HepG2 (cell line): ENCODE measurements around the gene HOXA10. TPM values are rescaled to one million over a fixed set of nuclear protein-coding genes. Genes with fewer than 3 reads are reported as not detected.

ENCODE experiments used
- ATAC-seq: fragments of 200-7000 bp; cut with Tn5 transposase; 3 replicates; pipeline ENCODE4 v1.9.1; 2020; ENCODE audit warnings: mild to moderate bottlenecking, moderate library complexity
- BruUV-seq: library from RNA; stranded (reverse); fragments of 400-500 nt; replicated peaks from 2 replicates; lab custom pipeline; 2021; lab: Mats Ljungman, UMichigan
- CTCF ChIA-PET: fragments of 300-600 bp; formaldehyde crosslinking; extraction: SDS; loops from one replicate; lab custom pipeline; 2021; ENCODE audit warnings: low total read pairs, inconsistent platforms, low intra/inter-chr PET ratio; lab: Yijun Ruan, JAX
- POLR2A ChIA-PET: fragments of 350-600 bp; sonication (Branson Sonifier 250); formaldehyde crosslinking; loops from one replicate; lab custom pipeline; 2020; ENCODE audit warnings: antibody characterized with exemption, inconsistent platforms; lab: Yijun Ruan, JAX
- DNase-seq: peaks from one replicate; pipeline ENCODE4 v3.0.0-alpha.2; 2015; ENCODE audit warnings: low spot score
- FAIRE-seq: peaks from 3 replicates; lab custom pipeline; 2011; peaks lifted over from hg19 to GRCh38; lab: Jason Lieb, UNC
- H2AFZ ChIP-seq: one replicate; pipeline ENCODE4 v1.6.1; 2011; ENCODE audit warnings: low read length, inconsistent platforms
- H3K27ac ChIP-seq: fragments of 300-600 bp; 3 replicates; pipeline ENCODE4 v1.8.0; 2011; ENCODE audit warnings: mixed run types, mild to moderate bottlenecking, mixed read lengths, low read length, inconsistent platforms; ENCODE audit not compliant: insufficient read depth; ENCODE audit errors: extremely low read length
- H3K27me3 ChIP-seq, 2 experiments: fragments of 200-600 bp in 1 of 2; 2 replicates in 1 of 2; 3 replicates in 1 of 2; pipeline versions ENCODE4 v1.6.0 to v1.8.0; 2011; ENCODE audit warnings: low read length in 2 of 2, mild to moderate bottlenecking in 2 of 2, moderate library complexity in 2 of 2, inconsistent platforms in 1 of 2; ENCODE audit not compliant: insufficient read depth in 2 of 2, control insufficient read depth in 1 of 2
- H3K36me3 ChIP-seq, 2 experiments: fragments of 200-600 bp in 1 of 2; replicated peaks in 1 of 2; 2 replicates in 1 of 2; 3 replicates in 1 of 2; pipeline versions ENCODE4 v1.5.1 to v1.8.0; 2011; ENCODE audit warnings: low read length in 2 of 2, inconsistent platforms in 1 of 2; ENCODE audit not compliant: insufficient read depth in 2 of 2, control insufficient read depth in 1 of 2
- H3K4me1 ChIP-seq: 2 replicates; pipeline ENCODE4 v1.5.1; 2012; ENCODE audit warnings: low read length, inconsistent platforms; ENCODE audit not compliant: insufficient read depth
- H3K4me2 ChIP-seq: 2 replicates; pipeline ENCODE4 v1.6.0; 2011; ENCODE audit warnings: low read depth, low read length, inconsistent platforms
- H3K4me3 ChIP-seq, 3 experiments: fragments of 200-600 bp in 1 of 3; sonication (generic), shearing (Covaris generic) in 1 of 3; replicated peaks in 1 of 3; 2 replicates each; pipeline ENCODE4 v1.5.1; 2011 to 2016; ENCODE audit warnings: low read length in 3 of 3, inconsistent platforms in 2 of 3, low read depth in 2 of 3, mild to moderate bottlenecking in 2 of 3, control low read depth in 1 of 3, mixed read lengths in 1 of 3; ENCODE audit not compliant: insufficient read depth in 1 of 3
- H3K79me2 ChIP-seq: one replicate; pipeline ENCODE4 v1.6.1; 2011; ENCODE audit warnings: low read length, inconsistent platforms; ENCODE audit not compliant: insufficient read depth
- H3K9ac ChIP-seq: 2 replicates; pipeline ENCODE4 v1.6.0; 2011; ENCODE audit warnings: mild to moderate bottlenecking, low read depth, low read length, inconsistent platforms; ENCODE audit not compliant: insufficient read depth
- H3K9me3 ChIP-seq: 2 replicates; pipeline ENCODE4 v1.5.1; 2012; ENCODE audit warnings: mild to moderate bottlenecking, low read length
- H4K20me1 ChIP-seq: 2 replicates; pipeline ENCODE4 v1.6.0; 2011; ENCODE audit warnings: inconsistent platforms, mild to moderate bottlenecking, low read length, moderate library complexity; ENCODE audit not compliant: insufficient read depth
- ADNP ChIP-seq: sonication (generic); formaldehyde crosslinking; IDR thresholded peaks from 2 replicates; pipeline ENCODE4 v1.4.0; 2020; ENCODE audit warnings: missing genetic modification reagents
- CEBPB ChIP-seq: IDR thresholded peaks from 2 replicates; pipeline ENCODE4 v1.6.1; 2011; ENCODE audit warnings: low read depth, low read length, improper control_type of control experiment, borderline replicate concordance
- EED ChIP-seq: sonication (generic); formaldehyde crosslinking; IDR thresholded peaks from 2 replicates; pipeline ENCODE4 v1.5.0; 2020; ENCODE audit warnings: mild to moderate bottlenecking, missing genetic modification reagents
- HDAC6 ChIP-seq: fragments of 200-600 bp; sonication (generic); IDR thresholded peaks from 2 replicates; pipeline ENCODE4 v1.7.0; 2017; ENCODE audit warnings: mild to moderate bottlenecking, antibody characterized with exemption, low read length, low read depth
- ISL2 ChIP-seq: sonication (generic); formaldehyde crosslinking; IDR thresholded peaks from 2 replicates; pipeline ENCODE4 v1.5.0; 2020; ENCODE audit warnings: missing genetic modification reagents
- MEIS1 ChIP-seq: sonication (generic); formaldehyde crosslinking; IDR thresholded peaks from 2 replicates; pipeline ENCODE4 v1.9.0; 2021; ENCODE audit warnings: mild to moderate bottlenecking, missing genetic modification reagents, moderate library complexity, borderline replicate concordance
- RFXANK ChIP-seq: IDR thresholded peaks from 2 replicates; pipeline ENCODE4 v1.6.1; 2016
- SALL1 ChIP-seq: sonication (generic); formaldehyde crosslinking; IDR thresholded peaks from 2 replicates; pipeline ENCODE4 v1.8.0; 2022; ENCODE audit warnings: mild to moderate bottlenecking, missing genetic modification reagents
- STAG1 ChIP-seq: sonication (generic); formaldehyde crosslinking; IDR thresholded peaks from 2 replicates; pipeline ENCODE4 v1.4.0; 2020; ENCODE audit warnings: missing genetic modification reagents
- TCF7L2 ChIP-seq: IDR thresholded peaks from 2 replicates; pipeline ENCODE4 v1.6.1; 2011; ENCODE audit warnings: mild to moderate bottlenecking, low read depth, low read length, moderate library complexity
- ZBTB38 ChIP-seq: sonication (generic); formaldehyde crosslinking; IDR thresholded peaks from 2 replicates; pipeline ENCODE4 v1.5.1; 2020; ENCODE audit warnings: mild to moderate bottlenecking, missing genetic modification reagents
- ZNF317 ChIP-seq: sonication (generic); formaldehyde crosslinking; IDR thresholded peaks from 2 replicates; pipeline ENCODE4 v1.5.0; 2020; ENCODE audit warnings: mild to moderate bottlenecking, missing genetic modification reagents
- ZNF367 ChIP-seq: sonication (generic); formaldehyde crosslinking; IDR thresholded peaks from 2 replicates; pipeline ENCODE4 v1.4.0; 2020; ENCODE audit warnings: missing genetic modification reagents, borderline replicate concordance
- ZNF44 ChIP-seq: sonication (generic); formaldehyde crosslinking; IDR thresholded peaks from 2 replicates; pipeline ENCODE4 v1.5.1; 2020; ENCODE audit warnings: mild to moderate bottlenecking, missing genetic modification reagents
- ZNF605 ChIP-seq: sonication (generic); formaldehyde crosslinking; IDR thresholded peaks from 2 replicates; pipeline ENCODE4 v1.8.0; 2022; ENCODE audit warnings: mild to moderate bottlenecking, missing genetic modification reagents
- ZNF747 ChIP-seq: sonication (generic); formaldehyde crosslinking; IDR thresholded peaks from 2 replicates; pipeline ENCODE4 v1.8.1; 2023; ENCODE audit warnings: missing genetic modification reagents, mild to moderate bottlenecking, borderline replicate concordance
- ZNF839 ChIP-seq: sonication (generic); formaldehyde crosslinking; IDR thresholded peaks from 2 replicates; pipeline ENCODE4 v1.4.0; 2020; ENCODE audit warnings: missing genetic modification reagents, mild to moderate bottlenecking, borderline replicate concordance
- WGBS: methylation state at CpG from one replicate; pipeline ENCODE4 v1.1.6; 2017; ENCODE audit warnings: low lambda C conversion rate; 5-methylcytosine and 5-hydroxymethylcytosine counted together
- in situ Hi-C: cut with HindIII; loops from 2 replicates; pipeline ENCODE4 v1.10.0; 2017; ENCODE audit warnings: low pct_unique_long_range_greater_than_20kb; ENCODE audit not compliant: extremely low pct_ligation_motif_present
- intact Hi-C: fragments of 100-400 bp; cut with micrococcal nuclease; formaldehyde crosslinking; loops from one replicate; pipeline ENCODE4 v1.10.0; 2022; ENCODE audit not compliant: unreplicated experiment
- polyA plus RNA-seq, 8 experiments: library from polyadenylated mRNA; depleted of rRNA in 3 of 8; stranded (reverse) in 7 of 8; unstranded in 1 of 8; fragments of >200 nt; fragmentation: Illumina TruSeq in 4 of 8; extraction: Trizol in 4 of 8; gene quantifications; 2 replicates each; pipeline versions ENCODE4 v1.2.1 to v1.2.3, GENCODE V29; 2011 to 2016; ENCODE audit warnings: low read depth in 4 of 8, missing spikeins in 1 of 8, mixed read lengths in 1 of 8; ENCODE audit not compliant: insufficient read depth in 1 of 8
- total RNA-seq, 5 experiments: library from RNA; depleted of rRNA; stranded (reverse); fragments of >200 nt; fragmentation: Illumina TruSeq; extraction: Trizol; gene quantifications; 2 replicates each; pipeline ENCODE4 v1.2.3, GENCODE V29; 2016; ENCODE audit warnings: low read depth in 1 of 5
- TF ChIP-seq, protein P1 (sequence below): sonication (generic); formaldehyde crosslinking; IDR thresholded peaks from 2 replicates; pipeline ENCODE4 v1.4.0; 2020; ENCODE audit warnings: missing genetic modification reagents
- TF ChIP-seq, protein P2 (sequence below): sonication (generic); formaldehyde crosslinking; conservative IDR thresholded peaks from 2 replicates; pipeline ENCODE4 v1.4.0; 2020; ENCODE audit warnings: missing genetic modification reagents

Gene HOXA10
- total and polyA plus RNA-seq, 2 of the 13 experiments (the other 11 are each of a cell fraction or from before 2014, with no cell fraction given), result not detected

DNA sequence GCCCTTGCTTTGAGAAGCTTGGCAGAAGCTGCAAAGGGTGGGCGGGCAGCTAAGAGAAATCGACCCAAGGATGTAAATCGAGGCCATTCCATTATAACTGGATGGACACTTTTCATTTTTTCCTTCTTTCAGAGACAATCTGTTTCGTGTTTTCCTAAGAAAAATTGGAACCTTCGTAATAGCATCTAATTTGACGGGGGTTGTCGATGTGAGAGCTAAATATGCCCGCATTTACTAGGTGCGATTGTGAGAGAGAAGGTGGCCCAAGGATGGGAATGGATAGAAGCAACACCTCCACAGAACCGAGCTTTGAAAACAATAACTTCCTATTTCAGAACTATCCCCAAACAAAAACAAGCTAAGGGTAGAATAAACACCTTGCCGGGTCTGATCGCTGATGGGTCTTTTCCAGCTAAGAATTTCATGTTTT lies 42.7 kb downstream of the HOXA10 start (continued):
- TF ChIP-seq, protein P1, sequence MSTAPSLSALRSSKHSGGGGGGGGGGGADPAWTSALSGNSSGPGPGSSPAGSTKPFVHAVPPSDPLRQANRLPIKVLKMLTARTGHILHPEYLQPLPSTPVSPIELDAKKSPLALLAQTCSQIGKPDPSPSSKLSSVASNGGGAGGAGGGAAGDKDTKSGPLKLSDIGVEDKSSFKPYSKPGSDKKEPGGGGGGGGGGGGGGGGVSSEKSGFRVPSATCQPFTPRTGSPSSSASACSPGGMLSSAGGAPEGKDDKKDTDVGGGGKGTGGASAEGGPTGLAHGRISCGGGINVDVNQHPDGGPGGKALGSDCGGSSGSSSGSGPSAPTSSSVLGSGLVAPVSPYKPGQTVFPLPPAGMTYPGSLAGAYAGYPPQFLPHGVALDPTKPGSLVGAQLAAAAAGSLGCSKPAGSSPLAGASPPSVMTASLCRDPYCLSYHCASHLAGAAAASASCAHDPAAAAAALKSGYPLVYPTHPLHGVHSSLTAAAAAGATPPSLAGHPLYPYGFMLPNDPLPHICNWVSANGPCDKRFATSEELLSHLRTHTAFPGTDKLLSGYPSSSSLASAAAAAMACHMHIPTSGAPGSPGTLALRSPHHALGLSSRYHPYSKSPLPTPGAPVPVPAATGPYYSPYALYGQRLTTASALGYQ (CRISPR knock-in tag), result 0 out of 2 replicates have a peak, but pooled peaks have one; percentile 12
- peak; percentile 17; the same call in 1 of the 2 replicates for TF ChIP-seq ZBTB38

DNA sequence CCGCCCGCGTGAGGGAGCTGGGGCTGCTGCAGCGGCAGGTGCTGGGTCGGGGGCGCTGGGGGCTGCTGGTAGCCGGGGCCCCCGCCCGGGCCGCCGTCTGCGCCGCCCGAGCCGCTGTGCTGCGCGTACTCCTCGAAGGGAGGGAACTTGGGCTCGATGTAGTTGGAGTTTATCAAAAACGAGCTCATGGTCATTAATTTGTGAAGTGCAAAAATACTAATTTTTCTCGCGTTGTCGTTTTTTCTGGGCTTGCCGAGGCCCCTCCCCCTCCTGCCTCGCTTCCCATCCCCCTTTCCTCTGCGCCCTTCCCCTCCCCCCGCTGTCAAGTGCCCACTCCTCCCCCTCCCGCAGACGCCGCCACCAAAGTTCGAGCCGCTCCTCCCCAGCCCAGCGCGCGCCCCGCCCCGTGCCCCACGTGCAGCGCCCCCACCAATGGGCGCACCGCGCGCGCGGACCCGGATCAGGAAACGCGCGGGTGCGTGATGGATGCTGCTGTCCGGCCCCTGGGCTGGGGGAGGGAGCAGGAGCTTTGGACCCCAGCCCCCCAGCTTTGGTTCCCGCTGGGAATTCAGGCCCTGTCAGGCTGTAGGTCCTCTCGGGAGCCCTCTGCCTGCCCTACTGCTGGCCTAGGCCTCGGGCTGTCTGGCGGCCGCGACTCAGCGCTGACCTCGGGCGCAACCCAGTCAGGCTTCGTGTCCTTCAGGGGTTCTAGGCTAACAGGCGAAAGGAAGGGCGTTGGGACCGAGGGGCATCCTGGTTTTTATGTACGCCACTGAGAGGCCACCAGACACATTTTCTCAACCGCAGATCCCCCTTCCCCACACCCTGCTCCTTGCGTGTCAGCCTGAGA lies 43.4 kb downstream of the HOXA10 start, which contains the start of gene HOXA4:
HOXA4 (minus strand) TSS at position 218 of the 850 bp plus-strand sequence; CDS start at position 194, 24 bp downstream.
- peak; percentile 77 for DNase-seq
- ATAC-seq, result peak; percentile 89
- Histone ChIP-seq H2AFZ (no peak within 1 kb of the TSS), H3K4me3 (peak within 1 kb of the TSS; percentile 62 to 88 (median 69)), H3K27me3 (no peaks in the 10 kb centered on the region), H3K27ac (peak within 1 kb of the TSS; percentile 78), H4K20me1 (no peaks in the 10 kb centered on the region), H3K4me1 (peaks cover 90% of the 10 kb centered on the region), H3K79me2 (no peaks in the 10 kb centered on the region), H3K4me2 (peak within 1 kb of the TSS; percentile 91), H3K9me3 (no peaks in the 10 kb centered on the region), H3K9ac (peak within 1 kb of the TSS; percentile 82), H3K36me3 (no peaks in the 10 kb centered on the region)
- 3% methylated on average over 23 of the region's 67 CpGs for WGBS
- ChIA-PET POLR2A (interaction anchor here (0.8 to 5.0 kb wide), 16 partner anchors 10 to 782 kb away, joined by 3 to 118 read pairs (median 4); partner anchors contain the start of genes HOXA1, HOXA3, HOXA5 and SKAP2), CTCF (interaction anchor here (1.3 kb wide), 1 partner anchor 444 kb away, joined by 3 read pairs; no protein-coding TSS in a partner anchor)
- in situ Hi-C loops, result no loop called here
- intact Hi-C loops, result loop anchor here (1.0 to 5.0 kb wide), 2 partner anchors 8 to 163 kb away; no protein-coding TSS in a partner anchor
- FAIRE-seq, result no peak
- BruUV-seq, result no TSS peak
- no peak for TF ChIP-seq EED
- TF ChIP-seq ISL2, result no peak
- TF ChIP-seq STAG1 (CRISPR knock-in tag), result no peak
- TF ChIP-seq ZNF367, result no peak
- no peak for TF ChIP-seq ADNP (CRISPR knock-in tag)
- TF ChIP-seq ZNF747, result peak; percentile 83; the same call in 1 of the 2 replicates
- TF ChIP-seq MEIS1 (CRISPR knock-in tag), result no peak
- TF ChIP-seq RFXANK, result no peak
- TF ChIP-seq CEBPB, result no peak
- no peak for TF ChIP-seq HDAC6
- TF ChIP-seq SALL1 (CRISPR knock-in tag), result peak; percentile 82
- TF ChIP-seq ZNF605 (CRISPR knock-in tag), result peak; percentile 69; the same call in 1 of the 2 replicates
- TF ChIP-seq ZNF317 (CRISPR knock-in tag), result peak; percentile 72; the same call in 1 of the 2 replicates
- no peak for TF ChIP-seq TCF7L2
- TF ChIP-seq ZNF44 (CRISPR knock-in tag), result no peak
- no peak for TF ChIP-seq ZNF839 (CRISPR knock-in tag)
- TF ChIP-seq, protein P2, sequence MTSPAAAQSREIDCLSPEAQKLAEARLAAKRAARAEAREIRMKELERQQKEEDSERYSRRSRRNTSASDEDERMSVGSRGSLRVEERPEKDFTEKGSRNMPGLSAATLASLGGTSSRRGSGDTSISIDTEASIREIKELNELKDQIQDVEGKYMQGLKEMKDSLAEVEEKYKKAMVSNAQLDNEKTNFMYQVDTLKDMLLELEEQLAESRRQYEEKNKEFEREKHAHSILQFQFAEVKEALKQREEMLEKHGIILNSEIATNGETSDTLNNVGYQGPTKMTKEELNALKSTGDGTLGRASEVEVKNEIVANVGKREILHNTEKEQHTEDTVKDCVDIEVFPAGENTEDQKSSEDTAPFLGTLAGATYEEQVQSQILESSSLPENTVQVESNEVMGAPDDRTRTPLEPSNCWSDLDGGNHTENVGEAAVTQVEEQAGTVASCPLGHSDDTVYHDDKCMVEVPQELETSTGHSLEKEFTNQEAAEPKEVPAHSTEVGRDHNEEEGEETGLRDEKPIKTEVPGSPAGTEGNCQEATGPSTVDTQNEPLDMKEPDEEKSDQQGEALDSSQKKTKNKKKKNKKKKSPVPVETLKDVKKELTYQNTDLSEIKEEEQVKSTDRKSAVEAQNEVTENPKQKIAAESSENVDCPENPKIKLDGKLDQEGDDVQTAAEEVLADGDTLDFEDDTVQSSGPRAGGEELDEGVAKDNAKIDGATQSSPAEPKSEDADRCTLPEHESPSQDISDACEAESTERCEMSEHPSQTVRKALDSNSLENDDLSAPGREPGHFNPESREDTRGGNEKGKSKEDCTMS (CRISPR knock-in tag), result no peak
